H1 (cell line): ENCODE results near the gene RBBP8. TPM values are rescaled to one million over a fixed set of nuclear protein-coding genes. Genes with fewer than 3 reads are reported as not detected.

ENCODE experiments used
- CTCF ChIA-PET: fragments of 300-600 bp; sonication (Branson Sonifier 250); formaldehyde crosslinking; loops from one replicate; lab custom pipeline; 2021; ENCODE audit not compliant: partially characterized antibody; lab: Charles Lee
- POLR2A ChIA-PET: fragments of 300-600 bp; sonication (Branson Sonifier 250); formaldehyde crosslinking; loops from one replicate; lab custom pipeline; 2021; ENCODE audit warnings: inconsistent platforms; ENCODE audit not compliant: partially characterized antibody; lab: Charles Lee
- DNase-seq, 2 experiments: peaks; one replicate each; pipeline versions ENCODE4 v3.0.0 to v3.0.0-alpha.2; 2010 to 2022; ENCODE audit warnings: low spot score in 2 of 2, low read depth in 1 of 2, mixed read lengths in 1 of 2
- FAIRE-seq: peaks from 2 replicates; lab custom pipeline; 2011; peaks lifted over from hg19 to GRCh38; lab: Jason Lieb, UNC
- H2AFZ ChIP-seq: 2 replicates; pipeline ENCODE4 v1.8.1; 2012; ENCODE audit warnings: low read length, inconsistent platforms
- H2AK5ac ChIP-seq: 2 replicates; pipeline ENCODE4 v1.6.1; 2013; ENCODE audit warnings: low read depth, low read length
- H2BK120ac ChIP-seq: replicated peaks from 2 replicates; pipeline ENCODE3; 2013; ENCODE audit warnings: low read depth, low read length, inconsistent platforms
- H2BK12ac ChIP-seq: 2 replicates; pipeline ENCODE4 v1.6.1; 2013; ENCODE audit warnings: low read depth, low read length
- H2BK15ac ChIP-seq: 2 replicates; pipeline ENCODE4 v1.6.1; 2013; ENCODE audit warnings: low read length
- H2BK20ac ChIP-seq: 2 replicates; pipeline ENCODE4 v1.6.1; 2013; ENCODE audit warnings: low read length
- H2BK5ac ChIP-seq: 2 replicates; pipeline ENCODE4 v1.6.1; 2013; ENCODE audit warnings: low read depth, low read length
- H3K14ac ChIP-seq: 2 replicates; pipeline ENCODE4 v1.6.1; 2013; ENCODE audit warnings: inconsistent platforms; ENCODE audit not compliant: insufficient read length
- H3K18ac ChIP-seq: 2 replicates; pipeline ENCODE4 v1.6.1; 2013; ENCODE audit warnings: low read length; ENCODE audit errors: extremely low read depth
- H3K23ac ChIP-seq: 2 replicates; pipeline ENCODE4 v1.6.1; 2013; ENCODE audit warnings: inconsistent platforms; ENCODE audit not compliant: insufficient read length
- H3K23me2 ChIP-seq: 2 replicates; pipeline ENCODE4 v1.6.1; 2013; ENCODE audit warnings: low read depth, low read length
- H3K27ac ChIP-seq: 2 replicates; pipeline ENCODE4 v1.6.1; 2011; ENCODE audit warnings: low read depth, low read length, inconsistent platforms
- H3K27me3 ChIP-seq, 4 experiments: replicated peaks in 1 of 4; 1 replicate in 1 of 4; 2 replicates in 3 of 4; pipeline versions ENCODE4 v1.6.1 to v1.8.1; 2011 to 2013; ENCODE audit warnings: low read length in 3 of 4, mild to moderate bottlenecking in 3 of 4, inconsistent platforms in 2 of 4, mixed read lengths in 2 of 4, moderate library complexity in 1 of 4; ENCODE audit not compliant: control insufficient read depth in 3 of 4, insufficient read depth in 3 of 4; ENCODE audit errors: extremely low read depth in 1 of 4
- H3K36me3 ChIP-seq, 4 experiments: 2 replicates each; pipeline versions ENCODE4 v1.6.1 to v1.8.1; 2011 to 2013; ENCODE audit warnings: mild to moderate bottlenecking in 4 of 4, low read length in 3 of 4, moderate library complexity in 2 of 4, control low read depth in 1 of 4, inconsistent platforms in 1 of 4; ENCODE audit not compliant: insufficient read depth in 4 of 4, control insufficient read depth in 2 of 4
- H3K4ac ChIP-seq: replicated peaks from 2 replicates; pipeline ENCODE3; 2013; ENCODE audit warnings: low read length, low read depth, mixed read lengths, inconsistent platforms; ENCODE audit not compliant: insufficient read length
- H3K4me1 ChIP-seq, 4 experiments: replicated peaks in 1 of 4; 1 replicate in 1 of 4; 2 replicates in 3 of 4; pipeline versions ENCODE4 v1.6.1 to v1.8.1; 2011 to 2013; ENCODE audit warnings: low read length in 3 of 4, inconsistent platforms in 2 of 4, mixed read lengths in 1 of 4; ENCODE audit not compliant: insufficient read depth in 4 of 4, control insufficient read depth in 3 of 4
- H3K4me2 ChIP-seq, 2 experiments: 2 replicates each; pipeline versions ENCODE4 v1.6.1 to v1.8.1; 2011 to 2013; ENCODE audit warnings: low read depth in 2 of 2, low read length in 2 of 2, control low read depth in 1 of 2, inconsistent platforms in 1 of 2, mild to moderate bottlenecking in 1 of 2; ENCODE audit not compliant: insufficient read depth in 1 of 2
- H3K4me3 ChIP-seq, 4 experiments: fragments of 200-600, 300-600 bp in 1 of 4; sonication (generic), shearing (Covaris generic), sonication (Bioruptor Twin) in 1 of 4; 2 replicates each; pipeline versions ENCODE4 v1.5.1 to v1.8.1; 2011 to 2016; ENCODE audit warnings: low read length in 4 of 4, low read depth in 3 of 4, control low read depth in 2 of 4, inconsistent platforms in 2 of 4, mild to moderate bottlenecking in 2 of 4, mixed read lengths in 1 of 4, moderate library complexity in 1 of 4; ENCODE audit not compliant: insufficient read depth in 2 of 4; ENCODE audit errors: extremely low read depth in 1 of 4
- H3K56ac ChIP-seq: replicated peaks from 2 replicates; pipeline ENCODE3; 2013; ENCODE audit warnings: low read depth, mild to moderate bottlenecking, mixed read lengths, low read length, inconsistent platforms; ENCODE audit not compliant: insufficient read length
- H3K79me1 ChIP-seq: 2 replicates; pipeline ENCODE4 v1.6.1; 2013; ENCODE audit warnings: low read depth, low read length, control low read depth
- H3K79me2 ChIP-seq, 2 experiments: 2 replicates each; pipeline versions ENCODE4 v1.6.1 to v1.8.1; 2012 to 2013; ENCODE audit warnings: low read length in 2 of 2, mild to moderate bottlenecking in 2 of 2, inconsistent platforms in 1 of 2; ENCODE audit not compliant: insufficient read depth in 2 of 2, control insufficient read depth in 1 of 2
- H3K9ac ChIP-seq, 4 experiments: replicated peaks in 1 of 4; 1 replicate in 1 of 4; 2 replicates in 3 of 4; pipeline versions ENCODE4 v1.6.1 to v1.8.1; 2011 to 2013; ENCODE audit warnings: low read depth in 3 of 4, low read length in 3 of 4, control low read depth in 2 of 4, mild to moderate bottlenecking in 2 of 4, moderate library complexity in 2 of 4, inconsistent platforms in 1 of 4; ENCODE audit errors: extremely low read depth in 1 of 4
- H3K9me3 ChIP-seq, 2 experiments: 2 replicates each; pipeline versions ENCODE4 v1.6.1 to v1.8.1; 2012 to 2013; ENCODE audit warnings: mild to moderate bottlenecking in 2 of 2, moderate library complexity in 2 of 2, control low read depth in 1 of 2, inconsistent platforms in 1 of 2, low read depth in 1 of 2, low read length in 1 of 2, mixed read lengths in 1 of 2; ENCODE audit not compliant: insufficient read depth in 2 of 2
- H4K20me1 ChIP-seq, 2 experiments: replicated peaks in 1 of 2; 2 replicates each; pipeline versions ENCODE3 to v1.8.1; 2011 to 2013; ENCODE audit warnings: inconsistent platforms in 2 of 2, low read length in 2 of 2, mild to moderate bottlenecking in 1 of 2; ENCODE audit not compliant: insufficient read depth in 2 of 2, control insufficient read depth in 1 of 2
- H4K5ac ChIP-seq: 2 replicates; pipeline ENCODE4 v1.6.1; 2013; ENCODE audit warnings: low read length, low read depth, mixed read lengths, inconsistent platforms; ENCODE audit not compliant: insufficient read length
- H4K8ac ChIP-seq: 2 replicates; pipeline ENCODE4 v1.8.0; 2013; ENCODE audit warnings: mild to moderate bottlenecking, moderate library complexity, low read length, inconsistent platforms; ENCODE audit not compliant: insufficient read depth; ENCODE audit errors: extremely low read depth
- H4K91ac ChIP-seq: replicated peaks from 2 replicates; pipeline ENCODE3; 2013; ENCODE audit warnings: low read length, mixed read lengths, inconsistent platforms; ENCODE audit not compliant: insufficient read length
- CEBPB ChIP-seq: IDR thresholded peaks from 2 replicates; pipeline ENCODE4 v1.6.1; 2012; ENCODE audit warnings: low read depth, low read length
- EGR1 ChIP-seq: IDR thresholded peaks from 2 replicates; pipeline ENCODE4 v1.6.1; 2011; ENCODE audit warnings: low read depth, low read length, borderline replicate concordance
- FOSL1 ChIP-seq: IDR thresholded peaks from 2 replicates; pipeline ENCODE4 v1.6.1; 2011; ENCODE audit warnings: mild to moderate bottlenecking, low read depth, low read length, moderate library complexity; ENCODE audit not compliant: insufficient read depth
- HDAC6 ChIP-seq: IDR thresholded peaks from one replicate; pipeline ENCODE4 v1.7.1; 2012; ENCODE audit warnings: low read depth, mild to moderate bottlenecking, inconsistent platforms, low read length, moderate library complexity
- KDM5A ChIP-seq: fragments of 200-600 bp; IDR thresholded peaks from 2 replicates; pipeline ENCODE4 v1.7.1; 2012; ENCODE audit warnings: mild to moderate bottlenecking, low read length, inconsistent platforms, mixed read lengths
- TBP ChIP-seq: IDR thresholded peaks from 2 replicates; pipeline ENCODE4 v1.6.1; 2011; ENCODE audit warnings: low read depth, low read length, improper control_type of control experiment
- TEAD4 ChIP-seq: IDR thresholded peaks from 2 replicates; pipeline ENCODE4 v1.6.1; 2012; ENCODE audit warnings: low read depth, low read length, inconsistent platforms, mixed read lengths
- WGBS, 2 experiments: shearing (Covaris generic) in 1 of 2; methylation state at CpG; one replicate each; pipeline versions ENCODE4 v1.1.6 to v1.1.7; 2013 to 2015; ENCODE audit warnings: low lambda C conversion rate in 2 of 2, mixed read lengths in 2 of 2, inconsistent platforms in 1 of 2, low coverage in 1 of 2, missing lambda C conversion rate in 1 of 2; ENCODE audit not compliant: insufficient replicate concordance in 2 of 2, insufficient coverage in 1 of 2, insufficient read length in 1 of 2; ENCODE audit errors: extremely low coverage in 1 of 2, missing lambda C conversion rate in 1 of 2; 5-methylcytosine and 5-hydroxymethylcytosine counted together
- polyA plus RNA-seq, 7 experiments: library from polyadenylated mRNA; depleted of rRNA in 3 of 7; stranded (reverse) in 5 of 7; unstranded in 2 of 7; fragments of >200 nt in 5 of 7; fragments of 200-250 nt in 2 of 7; gene quantifications; 1 replicate in 5 of 7; 2 replicates in 1 of 7; 4 replicates in 1 of 7; pipeline versions ENCODE4 v1.2.1 to v1.2.3, GENCODE V29; 2011 to 2013; ENCODE audit warnings: missing spikeins in 2 of 7, mixed read lengths in 2 of 7
- total RNA-seq: library from RNA; stranded (reverse); fragmentation: NEBNext Ultra II Directional; extraction: Animal tissue kit (Norgen Biotek cat#: 25700); gene quantifications from 2 replicates; pipeline ENCODE4 v1.2.1, GENCODE V29; 2021
- TF ChIP-seq, protein P1 (sequence below): IDR thresholded peaks from 2 replicates; pipeline ENCODE4 v1.6.1; 2012; ENCODE audit warnings: low read length, inconsistent platforms
- TF ChIP-seq, protein P2 (sequence below): IDR thresholded peaks from 2 replicates; pipeline ENCODE4 v1.6.1; 2012; ENCODE audit warnings: inconsistent platforms

The RBBP8 gene
- total and polyA plus RNA-seq, 2 of the 8 experiments (the other 6 are each of a cell fraction or from before 2014, with no cell fraction given), result 16.1 to 65.8 TPM

DNA sequence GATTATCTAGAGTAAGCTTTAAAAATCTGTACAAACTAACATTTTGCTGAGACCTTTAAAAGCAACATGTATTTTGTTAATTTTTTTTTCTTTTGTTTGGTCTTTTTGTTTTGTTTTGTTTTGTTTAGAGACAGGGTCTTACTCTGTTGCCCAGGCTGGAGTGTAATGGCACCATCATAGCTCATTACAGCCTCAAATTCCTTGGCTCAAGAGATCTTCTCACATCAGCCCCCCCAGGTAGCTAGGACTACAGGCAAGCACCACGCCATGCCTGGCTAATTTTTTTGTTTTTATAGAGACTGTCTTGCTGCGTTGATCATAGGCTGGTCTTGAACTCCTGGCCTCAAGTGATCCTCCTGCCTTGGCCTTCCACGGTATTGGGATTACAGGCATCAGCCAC is 23.1 kb downstream of the RBBP8 start:
- Histone ChIP-seq H2BK20ac (no peak overlapping the region), H3K79me2 (no peaks in the 10 kb centered on the region), H2BK5ac (no peak overlapping the region), H3K23ac (no peak overlapping the region), H2BK15ac (no peak overlapping the region), H3K23me2 (no peaks in the 10 kb centered on the region), H3K18ac (no peak overlapping the region), H2BK12ac (no peak overlapping the region), H3K36me3 (peaks cover 0 to 58% (median 12%) of the 10 kb centered on the region in 4 experiments; a peak in 6 of 8 replicates), H2AK5ac (no peak overlapping the region), H2AFZ (no peak overlapping the region), H3K27ac (no peak overlapping the region), H4K8ac (no peak overlapping the region), H3K4ac (no peak overlapping the region), H3K14ac (no peak overlapping the region), H3K9ac (no peak overlapping the region), H2BK120ac (no peak overlapping the region), H3K56ac (no peak overlapping the region), H4K91ac (no peak overlapping the region), H3K27me3 (no peaks in the 10 kb centered on the region), H4K5ac (no peak overlapping the region), H3K9me3 (no peaks in the 10 kb centered on the region), H4K20me1 (peaks cover 0 to 1% of the 10 kb centered on the region in 2 experiments), H3K4me3 (no peak overlapping the region), H3K4me1 (peaks cover 0 to 3% (median 0%) of the 10 kb centered on the region in 4 experiments; a peak in 1 of 7 replicates), H3K79me1 (no peaks in the 10 kb centered on the region), H3K4me2 (no peak overlapping the region)
- POLR2A ChIA-PET, result interaction anchor here (1.0 kb wide), 1 partner anchor 23 kb away, joined by 3 read pairs; the partner anchor contains the start of gene RBBP8
- CTCF ChIA-PET, result interaction anchor here (0.5 to 0.9 kb wide), 2 partner anchors 10 to 25 kb away, joined by 3 read pairs; no protein-coding TSS in a partner anchor
- WGBS, 2 experiments, result 91% methylated on average over 3 of the region's 3 CpGs; no CpG with 5 or more reads in 1 of the 2 experiments
- FAIRE-seq (no peak), DNase-seq (no peak)
- TF ChIP-seq CEBPB, result no peak
- TF ChIP-seq TBP, result no peak
- TF ChIP-seq, protein P1, sequence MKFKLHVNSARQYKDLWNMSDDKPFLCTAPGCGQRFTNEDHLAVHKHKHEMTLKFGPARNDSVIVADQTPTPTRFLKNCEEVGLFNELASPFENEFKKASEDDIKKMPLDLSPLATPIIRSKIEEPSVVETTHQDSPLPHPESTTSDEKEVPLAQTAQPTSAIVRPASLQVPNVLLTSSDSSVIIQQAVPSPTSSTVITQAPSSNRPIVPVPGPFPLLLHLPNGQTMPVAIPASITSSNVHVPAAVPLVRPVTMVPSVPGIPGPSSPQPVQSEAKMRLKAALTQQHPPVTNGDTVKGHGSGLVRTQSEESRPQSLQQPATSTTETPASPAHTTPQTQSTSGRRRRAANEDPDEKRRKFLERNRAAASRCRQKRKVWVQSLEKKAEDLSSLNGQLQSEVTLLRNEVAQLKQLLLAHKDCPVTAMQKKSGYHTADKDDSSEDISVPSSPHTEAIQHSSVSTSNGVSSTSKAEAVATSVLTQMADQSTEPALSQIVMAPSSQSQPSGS, result no peak
- TF ChIP-seq KDM5A, result no peak
- no peak for TF ChIP-seq FOSL1
- TF ChIP-seq EGR1, result no peak
- TF ChIP-seq, protein P2, sequence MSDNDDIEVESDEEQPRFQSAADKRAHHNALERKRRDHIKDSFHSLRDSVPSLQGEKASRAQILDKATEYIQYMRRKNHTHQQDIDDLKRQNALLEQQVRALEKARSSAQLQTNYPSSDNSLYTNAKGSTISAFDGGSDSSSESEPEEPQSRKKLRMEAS, result no peak
- no peak for TF ChIP-seq TEAD4
- no peak for TF ChIP-seq HDAC6
